Measurements from ENCODE around the gene PNMT.

DNA sequence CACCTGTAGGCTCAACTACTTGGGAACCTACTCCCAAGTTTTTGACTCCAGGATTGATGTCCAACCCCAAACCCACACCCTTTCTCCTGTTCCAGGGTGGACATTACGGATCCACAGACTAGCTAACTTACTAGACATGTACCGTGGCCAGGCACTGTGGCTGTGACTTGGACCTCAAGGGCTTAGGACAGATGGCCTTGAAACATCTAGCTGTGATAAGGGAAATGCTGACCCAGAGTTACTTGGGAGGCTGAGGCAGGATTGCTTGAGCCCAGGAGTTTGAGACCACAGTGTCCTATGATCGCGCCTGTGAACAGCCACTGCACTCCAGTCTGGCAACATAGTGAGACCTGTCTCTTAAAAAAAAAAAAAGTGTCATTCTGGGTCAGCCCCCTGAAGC, 27.2 kb upstream of the PNMT start:
- TF ChIP-seq, protein P1, sequence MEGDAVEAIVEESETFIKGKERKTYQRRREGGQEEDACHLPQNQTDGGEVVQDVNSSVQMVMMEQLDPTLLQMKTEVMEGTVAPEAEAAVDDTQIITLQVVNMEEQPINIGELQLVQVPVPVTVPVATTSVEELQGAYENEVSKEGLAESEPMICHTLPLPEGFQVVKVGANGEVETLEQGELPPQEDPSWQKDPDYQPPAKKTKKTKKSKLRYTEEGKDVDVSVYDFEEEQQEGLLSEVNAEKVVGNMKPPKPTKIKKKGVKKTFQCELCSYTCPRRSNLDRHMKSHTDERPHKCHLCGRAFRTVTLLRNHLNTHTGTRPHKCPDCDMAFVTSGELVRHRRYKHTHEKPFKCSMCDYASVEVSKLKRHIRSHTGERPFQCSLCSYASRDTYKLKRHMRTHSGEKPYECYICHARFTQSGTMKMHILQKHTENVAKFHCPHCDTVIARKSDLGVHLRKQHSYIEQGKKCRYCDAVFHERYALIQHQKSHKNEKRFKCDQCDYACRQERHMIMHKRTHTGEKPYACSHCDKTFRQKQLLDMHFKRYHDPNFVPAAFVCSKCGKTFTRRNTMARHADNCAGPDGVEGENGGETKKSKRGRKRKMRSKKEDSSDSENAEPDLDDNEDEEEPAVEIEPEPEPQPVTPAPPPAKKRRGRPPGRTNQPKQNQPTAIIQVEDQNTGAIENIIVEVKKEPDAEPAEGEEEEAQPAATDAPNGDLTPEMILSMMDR (IDR thresholded peaks at IDR 0.05) = no peak
- no peak for TF ChIP-seq POLR2A (IDR thresholded peaks at IDR 0.05)

All from thyroid gland (tissue), 4 donors.